ENCODE measurements around the gene ZC3H7A. TPM values are rescaled to one million over a fixed set of nuclear protein-coding genes. Genes with fewer than 3 reads are reported as not detected.

Gene ZC3H7A
- total RNA-seq, 4 donors from 2014 or later = 32.7 to 65.8 (median 41.9) TPM

DNA sequence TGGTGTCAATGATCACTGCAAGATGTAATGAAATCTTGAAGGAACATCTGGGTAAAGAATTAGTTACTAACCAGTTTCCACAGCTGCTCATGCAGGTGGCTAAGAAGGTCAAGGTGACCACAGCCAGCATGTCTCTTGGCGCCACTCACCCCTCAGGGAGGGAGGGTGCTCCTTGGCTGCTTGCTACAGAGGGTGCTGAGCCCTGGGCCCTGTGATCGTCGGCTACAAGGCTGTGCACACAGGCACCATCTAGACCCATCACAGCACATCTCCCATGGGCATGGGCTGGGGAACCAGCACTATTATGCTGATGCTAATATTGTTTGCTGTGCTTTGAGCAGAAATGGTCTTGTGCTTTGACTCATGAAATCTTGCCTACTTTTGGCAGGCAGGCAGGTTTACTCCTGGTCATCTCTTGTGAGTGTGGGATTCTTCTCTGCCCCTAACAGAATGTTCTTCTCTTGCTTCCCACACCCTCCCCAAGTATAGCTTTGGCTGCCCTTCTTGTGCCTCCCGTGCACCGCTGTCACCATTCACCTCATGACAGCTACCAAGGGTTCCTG, 90.8 kb downstream of the ZC3H7A start:
- Histone ChIP-seq H3K36me3 (peaks cover 28% of the 10 kb centered on the region), H3K27me3 (no peaks in the 10 kb centered on the region), H3K9me3 (no peaks in the 10 kb centered on the region), H3K27ac (no peak overlapping the region), H3K4me1 (peaks cover 17% of the 10 kb centered on the region), H3K4me3 (no peak overlapping the region)
- TF ChIP-seq EP300 (IDR thresholded peaks at IDR 0.05) (no peak), POLR2A (IDR thresholded peaks at IDR 0.05) (no peak), POLR2AphosphoS5 (IDR thresholded peaks at IDR 0.05) (no peak)
- TF ChIP-seq, protein P1, sequence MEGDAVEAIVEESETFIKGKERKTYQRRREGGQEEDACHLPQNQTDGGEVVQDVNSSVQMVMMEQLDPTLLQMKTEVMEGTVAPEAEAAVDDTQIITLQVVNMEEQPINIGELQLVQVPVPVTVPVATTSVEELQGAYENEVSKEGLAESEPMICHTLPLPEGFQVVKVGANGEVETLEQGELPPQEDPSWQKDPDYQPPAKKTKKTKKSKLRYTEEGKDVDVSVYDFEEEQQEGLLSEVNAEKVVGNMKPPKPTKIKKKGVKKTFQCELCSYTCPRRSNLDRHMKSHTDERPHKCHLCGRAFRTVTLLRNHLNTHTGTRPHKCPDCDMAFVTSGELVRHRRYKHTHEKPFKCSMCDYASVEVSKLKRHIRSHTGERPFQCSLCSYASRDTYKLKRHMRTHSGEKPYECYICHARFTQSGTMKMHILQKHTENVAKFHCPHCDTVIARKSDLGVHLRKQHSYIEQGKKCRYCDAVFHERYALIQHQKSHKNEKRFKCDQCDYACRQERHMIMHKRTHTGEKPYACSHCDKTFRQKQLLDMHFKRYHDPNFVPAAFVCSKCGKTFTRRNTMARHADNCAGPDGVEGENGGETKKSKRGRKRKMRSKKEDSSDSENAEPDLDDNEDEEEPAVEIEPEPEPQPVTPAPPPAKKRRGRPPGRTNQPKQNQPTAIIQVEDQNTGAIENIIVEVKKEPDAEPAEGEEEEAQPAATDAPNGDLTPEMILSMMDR (IDR thresholded peaks at IDR 0.05) = no peak
- WGBS = 72% methylated on average over 5 of the region's 5 CpGs
- DNase-seq (ENCODE audit: low spot score in 2 of 2) = no peak

DNA sequence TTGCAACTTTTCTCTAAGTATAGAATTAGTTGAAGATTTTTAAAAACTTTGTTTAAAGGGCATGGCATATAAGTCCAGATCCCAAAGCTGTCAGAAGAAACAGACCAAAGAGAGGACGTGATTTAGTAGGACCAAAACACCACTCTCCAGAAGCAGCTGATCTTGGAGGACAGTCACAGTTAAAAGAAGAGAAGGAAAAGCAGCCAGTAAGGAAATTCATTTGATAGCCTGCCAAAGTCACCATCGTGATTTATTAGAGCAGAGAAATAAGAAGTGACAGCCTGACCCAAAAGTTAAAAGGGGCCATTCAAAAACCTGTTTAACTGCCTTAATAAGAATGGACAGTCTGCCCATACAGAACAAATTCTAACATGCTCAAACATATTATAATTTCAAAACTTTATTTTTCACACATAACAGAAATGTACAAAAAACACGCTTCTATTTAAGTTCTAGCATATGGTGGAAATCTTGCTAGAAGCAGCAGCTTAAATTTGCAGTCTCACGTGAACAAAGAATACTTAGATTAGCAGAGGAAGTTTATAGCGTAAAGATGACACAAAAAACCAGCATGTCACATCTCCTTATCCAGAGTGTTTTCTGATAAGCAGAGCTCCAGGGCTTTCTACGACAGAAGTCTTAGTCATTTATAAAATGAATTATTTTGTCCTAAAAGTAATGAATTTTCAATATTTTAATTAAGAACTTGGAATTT, 91.6 kb downstream of the ZC3H7A start:
- 59% methylated on average over 6 of the region's 6 CpGs for WGBS

More for the DNA sequence above, 91.6 kb downstream of the ZC3H7A start:
- Histone ChIP-seq H3K27me3 (no peaks in the 10 kb centered on the region), H3K4me1 (peaks cover 20% of the 10 kb centered on the region), H3K4me3 (no peak overlapping the region), H3K9me3 (no peaks in the 10 kb centered on the region), H3K27ac (no peak overlapping the region), H3K36me3 (peaks cover 22% of the 10 kb centered on the region)
- no peak for DNase-seq (ENCODE audit: low spot score in 2 of 2)
- TF ChIP-seq EP300 (IDR thresholded peaks at IDR 0.05) = no peak
- no peak for TF ChIP-seq POLR2A (IDR thresholded peaks at IDR 0.05)
- TF ChIP-seq POLR2AphosphoS5 (IDR thresholded peaks at IDR 0.05) = no peak
- TF ChIP-seq, protein P1 (IDR thresholded peaks at IDR 0.05) = no peak

Other genes with a start within 250 kb of the ZC3H7A start
- 10 to 100 TPM; 48.8 to 82.2 (median 72.8) TPM for gene LITAF, start 210.3 kb downstream of the ZC3H7A start, total RNA-seq
- 10 to 100 TPM; 17.0 to 32.7 (median 24.6) TPM for gene SNN, start 128.8 kb downstream of the ZC3H7A start, total RNA-seq
- 10 to 100 TPM; 31.0 to 42.2 (median 35.1) TPM for gene TXNDC11, start 54.4 kb downstream of the ZC3H7A start, total RNA-seq
- 100 to 1,000 TPM; 152 to 209 (median 174) TPM for gene RSL1D1, start 54.3 kb upstream of the ZC3H7A start, total RNA-seq
- gene GSPT1, start 118.7 kb upstream of the ZC3H7A start, total RNA-seq = 10 to 100 TPM; 52.8 to 71.1 (median 62.2) TPM
- 10 to 100 TPM; 10.4 to 59.9 (median 12.4) TPM for gene NPIPB2, start 144.8 kb upstream of the ZC3H7A start, total RNA-seq
- gene TNFRSF17, start 168.0 kb upstream of the ZC3H7A start, total RNA-seq = not detected
- gene SNX29, start 179.5 kb upstream of the ZC3H7A start, total RNA-seq = 10 to 100 TPM; 19.5 to 52.9 (median 39.9) TPM

All from suprapubic skin (tissue), 4 donors.